GM21423 (cell line): ENCODE data around the gene PLEKHG4B.
"Not testable (repeated sequence)": the region's sequence is repeated elsewhere in the genome, so short reads cannot be mapped to it uniquely, and the experiment has no call there.

Experiments
- ATAC-seq: cut with Tn5 transposase; IDR thresholded peaks from one replicate; pipeline ENCODE4 v1.9.1; 2021; ENCODE audit warnings: mild to moderate bottlenecking, moderate library complexity; ENCODE audit not compliant: unreplicated experiment

The PLEKHG4B gene

GRCh38 chr5:91556-92263 is at the start of gene PLEKHG4B:
TSS of gene PLEKHG4B (plus strand) at chr5:92168. CDS start at chr5:92232, 64 bp downstream.
- no peak for ATAC-seq

GRCh38 chr5:42250-42649 is 49.7 kb upstream of the PLEKHG4B start:
- ATAC-seq: no peak

GRCh38 chr5:48192-48591 is 43.8 kb upstream of the PLEKHG4B start:
- no peak for ATAC-seq

- not testable (repeated sequence) for ATAC-seq
Observed at GRCh38 chr5:49530-49929, 42.4 kb upstream of the PLEKHG4B start.

- ATAC-seq: no peak
Observed at GRCh38 chr5:49953-50544, 41.9 kb upstream of the PLEKHG4B start.

- no peak for ATAC-seq
Observed at GRCh38 chr5:50724-51499, 41.1 kb upstream of the PLEKHG4B start.

GRCh38 chr5:51500-51823 is 40.5 kb upstream of the PLEKHG4B start:
- ATAC-seq: no peak

- ATAC-seq: no peak
Observed at GRCh38 chr5:53381-54174, 38.4 kb upstream of the PLEKHG4B start.

- ATAC-seq: no peak
Observed at GRCh38 chr5:54175-54730, 37.7 kb upstream of the PLEKHG4B start.

GRCh38 chr5:54876-55569 is 36.9 kb upstream of the PLEKHG4B start:
- ATAC-seq: no peak

GRCh38 chr5:56561-57290 is 35.2 kb upstream of the PLEKHG4B start:
- no peak for ATAC-seq

GRCh38 chr5:60250-60649 is 31.7 kb upstream of the PLEKHG4B start:
- ATAC-seq: not testable (repeated sequence)

- ATAC-seq: no peak
Observed at GRCh38 chr5:70440-70839, 21.5 kb upstream of the PLEKHG4B start.

- not testable (repeated sequence) for ATAC-seq
Observed at GRCh38 chr5:72316-73180, 19.4 kb upstream of the PLEKHG4B start.

- ATAC-seq: not testable (repeated sequence)
Observed at GRCh38 chr5:73181-73447, 18.9 kb upstream of the PLEKHG4B start.

GRCh38 chr5:73768-74502 is 18.0 kb upstream of the PLEKHG4B start:
- ATAC-seq: no peak

GRCh38 chr5:74503-75109 is 17.4 kb upstream of the PLEKHG4B start:
- no peak for ATAC-seq
